ENCODE data around the gene CTSD. TPM values are rescaled to one million over a fixed set of nuclear protein-coding genes. Genes with fewer than 3 reads are reported as not detected.

Gene CTSD
- total RNA-seq, 1 donor from 2014 or later: 521 TPM

GRCh38 chr11:1748636-1749394 lies 14.9 kb downstream of the CTSD start:
- intact Hi-C loops (cut with DNase I): no loop called here
- DNase-seq (ENCODE audit: low spot score): no peak

DNA sequence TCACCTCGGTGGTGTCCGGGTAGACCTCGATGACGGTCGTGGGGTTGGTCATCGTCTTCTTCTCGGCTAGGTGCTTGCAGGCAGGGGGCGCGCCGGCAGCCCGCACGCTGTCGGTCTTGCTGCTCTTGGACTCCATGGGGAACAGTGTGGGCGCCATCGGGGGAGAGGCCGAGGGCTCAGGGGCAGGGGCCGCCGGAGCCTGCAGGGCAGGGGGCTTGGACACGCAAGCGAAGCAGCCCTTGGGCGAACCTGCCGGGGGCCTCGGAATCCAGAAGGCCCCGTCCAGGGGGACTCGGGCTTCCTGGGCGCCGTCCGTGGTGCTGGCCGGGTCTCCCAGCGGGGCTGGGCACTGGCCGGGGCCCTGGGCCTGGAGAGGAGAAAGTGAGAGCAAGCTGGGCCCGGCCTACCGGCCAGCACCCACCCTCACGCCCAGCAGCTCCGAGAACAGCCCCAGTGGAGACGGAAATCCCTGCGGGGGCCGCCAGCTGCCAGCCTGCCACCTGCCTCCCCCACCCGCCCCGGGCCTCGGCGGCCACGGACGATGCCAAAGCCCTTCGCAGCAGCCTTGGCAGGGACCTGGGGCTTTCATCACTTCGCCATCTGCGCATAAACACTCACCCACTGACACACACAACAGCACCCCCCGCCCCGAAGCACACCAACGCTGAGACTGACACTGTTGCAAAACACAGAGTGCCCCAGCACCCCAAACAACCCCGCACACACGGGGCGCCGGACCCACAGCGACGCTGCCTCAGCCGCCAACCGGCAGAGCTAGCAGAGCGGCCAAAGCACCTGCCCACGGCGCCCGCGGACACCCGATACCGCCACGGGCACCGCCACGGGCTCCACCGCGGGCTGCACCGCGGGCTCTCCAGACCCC lies 15.7 kb downstream of the CTSD start:
- no peak for DNase-seq (ENCODE audit: low spot score)
- intact Hi-C loops (cut with DNase I): no loop called here

DNA sequence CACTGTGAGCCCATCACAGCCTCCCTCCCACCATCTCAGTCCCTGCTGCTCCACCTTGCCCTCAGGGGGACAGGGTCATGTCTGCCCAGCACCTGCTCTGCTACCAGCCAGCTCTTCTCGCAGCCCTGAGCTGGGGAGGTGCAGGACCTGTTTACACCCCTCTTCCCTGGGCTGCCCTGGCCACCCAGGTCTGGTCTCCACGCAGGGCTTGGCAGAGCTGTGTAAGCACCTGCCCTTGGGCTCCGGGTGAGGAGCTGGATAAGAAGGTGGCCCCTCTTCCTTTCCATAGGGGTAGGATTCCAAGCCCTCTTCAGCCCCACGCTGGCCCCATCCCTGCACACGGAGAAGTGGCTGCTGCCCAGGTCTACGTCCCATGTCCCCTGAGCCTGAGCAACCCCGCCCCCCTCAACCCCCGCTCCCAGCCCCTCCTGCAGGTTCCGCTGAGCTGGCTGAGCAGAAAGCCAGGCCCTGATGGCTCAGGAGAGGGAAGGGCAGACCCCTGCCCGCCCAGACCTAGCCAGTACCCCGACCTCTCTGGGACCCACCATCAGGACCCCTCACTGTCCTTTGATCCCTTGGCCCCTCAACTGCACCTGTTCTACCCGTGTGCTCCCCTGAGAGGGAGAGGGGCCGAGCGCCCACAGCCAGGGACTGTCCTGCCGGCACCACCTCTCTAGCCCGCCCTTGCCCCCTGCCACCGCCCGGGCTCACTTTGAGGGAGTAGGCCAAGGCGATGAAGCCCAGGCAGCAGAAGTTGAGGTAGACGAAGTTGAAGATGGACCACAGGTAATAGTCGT lies 16.6 kb downstream of the CTSD start:
- intact Hi-C loops (cut with DNase I): no loop called here
- DNase-seq (ENCODE audit: low spot score): no peak

- intact Hi-C loops (cut with DNase I): no loop called here
- DNase-seq (ENCODE audit: low spot score): peak; percentile 77
Observed at GRCh38 chr11:1746511-1746931, 17.2 kb downstream of the CTSD start.

DNA sequence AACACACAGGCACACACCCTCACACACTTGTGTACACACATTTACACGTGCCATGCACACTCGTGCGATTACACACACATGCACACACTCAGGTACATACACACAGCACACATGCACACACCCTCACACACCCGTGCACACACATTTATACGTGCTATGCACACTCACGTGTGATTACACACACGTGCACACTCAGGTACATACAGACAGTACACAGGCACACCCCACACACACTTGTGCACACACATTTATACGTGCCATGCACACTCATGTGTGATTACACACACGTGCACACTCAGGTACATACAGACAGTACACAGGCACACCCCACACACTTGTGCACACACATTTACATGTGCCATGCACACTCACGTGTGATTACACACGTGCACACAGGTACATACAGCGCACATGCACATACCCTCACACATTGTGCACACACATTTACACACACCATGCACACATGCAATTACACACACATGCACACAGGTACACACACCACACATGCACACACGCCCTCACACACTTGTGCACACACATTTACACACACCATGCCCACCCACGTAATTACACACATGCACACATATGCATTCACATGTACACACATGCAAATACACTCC lies 17.9 kb downstream of the CTSD start:
- intact Hi-C loops (cut with DNase I): no loop called here
- DNase-seq (ENCODE audit: low spot score): peak; percentile 29

DNA sequence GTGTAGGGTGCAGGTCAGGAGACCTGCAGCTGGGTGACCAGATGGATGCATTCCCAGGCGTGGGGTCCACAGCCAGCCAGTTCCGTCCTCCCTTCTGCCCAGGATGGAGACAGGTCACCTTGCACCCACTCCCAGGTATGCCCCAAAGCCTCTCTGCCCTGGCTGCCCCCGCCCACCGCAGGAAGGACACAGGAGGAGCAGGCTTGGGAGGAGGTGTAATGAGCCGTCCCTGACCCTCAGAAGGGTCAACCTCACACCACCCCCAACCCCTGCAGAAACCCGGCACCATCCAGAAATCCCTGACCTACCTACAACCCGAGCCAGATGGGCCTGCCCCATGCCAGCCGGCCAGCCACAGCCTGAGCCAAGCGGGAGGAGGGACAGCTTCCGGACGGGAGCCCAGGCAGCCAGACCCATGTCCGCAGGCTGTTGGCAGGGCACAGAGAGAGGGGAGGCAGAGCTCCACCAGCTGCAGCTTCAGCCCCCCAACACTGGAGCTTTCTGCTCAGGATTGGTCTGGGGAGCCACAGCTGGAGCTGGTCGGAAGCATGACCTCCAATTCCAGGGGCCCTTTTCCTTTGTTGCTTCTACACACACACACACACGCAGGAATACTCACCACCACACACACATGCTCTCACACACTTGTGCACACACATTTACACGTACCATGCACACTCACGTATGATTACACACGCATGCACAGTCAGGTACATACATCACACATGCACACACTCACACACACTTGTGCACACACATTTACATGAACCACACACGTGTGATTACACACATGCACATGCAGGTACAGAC lies 18.6 kb downstream of the CTSD start:
- no peak for DNase-seq (ENCODE audit: low spot score)
- intact Hi-C loops (cut with DNase I): no loop called here

GRCh38 chr11:1744137-1744886 lies 19.4 kb downstream of the CTSD start:
- intact Hi-C loops (cut with DNase I): no loop called here
- DNase-seq (ENCODE audit: low spot score): peak; percentile 71

DNA sequence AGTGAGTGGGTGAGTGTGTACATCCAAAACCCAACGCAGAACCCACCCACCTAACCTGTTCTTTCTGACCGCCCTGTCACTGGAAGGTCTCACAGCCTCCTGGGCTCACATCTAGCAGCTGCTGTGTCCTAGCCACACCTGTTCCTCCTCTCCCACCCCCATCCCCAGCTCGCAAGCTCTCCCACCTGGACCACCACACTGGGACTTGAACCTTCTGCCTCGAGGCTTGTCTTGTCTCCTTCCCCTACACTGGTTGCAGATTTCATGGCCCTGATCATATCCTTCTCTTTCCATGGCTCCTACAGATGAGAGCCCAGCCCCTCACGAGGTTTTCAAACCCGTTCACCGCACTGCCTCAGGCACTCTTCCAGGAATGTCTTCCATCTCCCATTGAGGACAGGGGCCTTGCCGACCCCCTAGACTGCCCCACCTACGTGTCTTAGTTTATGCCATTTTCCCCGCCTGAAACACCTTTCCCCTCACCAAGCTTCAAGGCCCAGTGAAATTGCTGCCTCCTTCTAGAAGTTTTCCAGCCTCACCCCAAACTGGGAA lies 20.1 kb downstream of the CTSD start:
- intact Hi-C loops (cut with DNase I): no loop called here
- DNase-seq (ENCODE audit: low spot score): peak; percentile 55

DNA sequence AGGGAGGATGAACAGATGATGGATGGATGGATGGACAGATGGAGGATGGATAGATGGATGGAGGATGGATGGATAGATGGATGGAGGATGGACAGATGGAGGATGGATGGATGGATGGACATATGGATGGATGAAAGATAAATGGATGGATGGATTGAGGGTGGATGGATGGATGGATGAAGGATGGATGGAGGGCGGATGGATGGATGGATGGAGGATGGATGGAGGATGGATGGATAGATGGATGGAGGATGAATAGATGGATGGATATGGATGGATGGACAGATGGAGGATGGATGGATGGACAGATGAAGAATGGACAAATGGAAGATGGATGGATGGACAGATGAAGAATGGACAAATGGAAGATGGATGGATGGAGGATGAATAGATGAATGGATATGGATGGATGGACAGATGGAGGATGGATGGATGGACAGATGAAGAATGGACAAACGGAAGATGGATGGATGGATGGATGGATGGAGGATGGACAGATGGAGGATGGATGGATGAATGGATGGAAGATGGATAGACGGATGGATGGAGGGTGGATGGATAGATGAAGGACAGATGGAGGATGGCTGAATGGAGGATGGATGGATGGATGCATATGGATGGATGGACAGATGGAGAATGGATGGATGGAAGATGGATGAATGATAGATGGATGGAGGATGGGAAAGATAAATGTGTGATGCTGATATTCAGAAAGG lies 20.7 kb downstream of the CTSD start:
- intact Hi-C loops (cut with DNase I): no loop called here
- DNase-seq (ENCODE audit: low spot score): no peak

- intact Hi-C loops (cut with DNase I): no loop called here
- no peak for DNase-seq (ENCODE audit: low spot score)
Observed at GRCh38 chr11:1742371-1742770, 21.4 kb downstream of the CTSD start.

DNA sequence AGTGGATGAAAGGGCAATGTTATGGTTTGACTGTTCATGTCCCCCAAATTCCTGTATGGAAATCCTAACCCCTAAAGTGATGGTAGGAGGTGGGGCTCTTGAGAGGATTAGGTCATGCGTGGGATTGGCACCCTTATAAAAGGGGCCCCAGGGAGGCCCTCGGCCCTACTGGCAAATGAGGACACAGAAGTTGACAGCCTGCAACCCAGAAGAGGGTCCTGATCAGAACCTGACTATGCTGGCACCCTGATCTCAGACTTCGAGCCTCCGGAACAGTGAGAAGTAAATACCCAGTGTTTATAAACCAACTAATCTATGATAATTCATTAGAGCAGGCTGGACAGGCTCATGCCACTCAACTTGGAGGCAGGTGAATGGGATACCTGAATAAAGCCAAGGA lies 22.0 kb downstream of the CTSD start:
- intact Hi-C loops (cut with DNase I): no loop called here

DNA sequence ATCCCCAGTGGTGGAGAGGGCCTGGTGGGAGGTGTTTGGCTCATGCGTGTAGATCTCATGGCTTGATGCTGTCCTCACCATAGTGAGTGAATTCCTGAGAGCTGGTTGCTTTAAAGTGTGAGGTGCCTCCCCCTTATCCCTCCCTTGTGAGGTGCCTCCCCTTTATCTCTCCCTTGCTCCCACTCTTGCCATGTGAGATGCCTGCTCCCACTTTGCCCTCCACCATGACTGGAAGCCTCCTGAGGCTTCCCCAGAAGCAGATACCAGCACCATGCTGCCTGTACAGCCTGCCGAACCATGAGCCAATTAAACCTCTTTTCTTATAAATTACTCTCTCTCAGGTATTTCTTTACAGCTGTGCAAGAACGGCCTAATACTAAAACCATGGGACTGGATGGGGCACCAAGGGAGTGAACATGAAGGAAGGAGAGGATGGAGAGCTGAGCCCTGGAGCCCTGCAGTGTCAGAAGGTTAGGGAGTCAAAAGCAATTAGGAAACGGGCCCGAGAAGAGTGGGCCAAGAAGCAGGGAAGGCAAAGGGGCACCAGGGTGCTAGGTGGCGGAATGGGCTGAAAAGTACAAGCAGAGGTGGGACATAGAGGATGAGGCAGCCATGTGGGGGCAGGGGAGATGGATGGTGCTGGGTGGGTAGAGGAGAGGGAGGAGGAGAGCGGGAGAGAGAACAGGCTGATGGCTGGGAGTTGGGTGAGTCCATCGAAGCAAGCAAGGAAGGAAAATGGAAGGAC lies 22.8 kb downstream of the CTSD start:
- peak; percentile 56 for DNase-seq (ENCODE audit: low spot score)
- intact Hi-C loops (cut with DNase I): no loop called here

More for the DNA sequence above, 22.0 kb downstream of the CTSD start:
- DNase-seq (ENCODE audit: low spot score): no peak

DNA sequence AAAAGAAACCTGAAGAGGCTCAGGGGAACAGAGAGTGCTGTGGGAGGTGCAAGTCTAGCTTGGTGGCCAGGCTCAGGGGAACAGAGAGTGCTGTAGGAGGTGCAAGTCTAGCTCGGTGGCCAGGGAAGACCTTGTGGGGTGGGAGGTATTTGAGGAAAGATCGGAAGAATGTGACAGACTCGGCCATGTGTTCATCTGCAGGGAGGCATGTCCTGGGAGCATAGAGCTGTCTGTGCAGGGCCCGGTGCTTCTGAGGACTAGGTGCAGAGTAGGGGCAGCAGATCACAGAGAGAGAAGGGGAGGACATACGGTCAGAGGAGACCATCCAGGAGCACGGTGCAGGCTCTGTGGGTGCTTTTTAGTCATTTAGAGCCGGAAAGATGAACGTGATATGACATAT lies 24.2 kb downstream of the CTSD start:
- intact Hi-C loops (cut with DNase I): no loop called here
- no peak for DNase-seq (ENCODE audit: low spot score)

DNA sequence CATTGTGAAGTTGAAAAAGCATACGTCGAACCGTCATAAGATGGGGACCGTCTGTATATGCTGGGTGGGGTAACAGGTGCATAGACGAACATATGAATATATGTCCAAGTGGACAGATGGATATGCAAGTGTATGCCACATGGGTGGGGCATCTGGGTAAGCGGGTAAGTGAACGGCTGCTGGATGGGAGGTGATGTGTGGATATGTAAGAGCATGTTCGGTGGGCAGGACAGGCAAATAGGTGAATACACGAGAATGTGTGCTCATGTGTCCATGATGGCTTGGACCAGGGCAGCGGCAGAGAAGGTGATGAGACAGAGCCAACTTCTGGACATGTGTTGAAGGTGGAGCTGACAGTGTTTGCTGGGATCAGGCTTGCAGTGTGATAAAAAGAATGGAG lies 25.3 kb downstream of the CTSD start:
- intact Hi-C loops (cut with DNase I): no loop called here
- DNase-seq (ENCODE audit: low spot score): peak; percentile 35

GRCh38 chr11:1737080-1737757 lies 26.5 kb downstream of the CTSD start:
- DNase-seq (ENCODE audit: low spot score): no peak
- intact Hi-C loops (cut with DNase I): no loop called here

- no peak for DNase-seq (ENCODE audit: low spot score)
- intact Hi-C loops (cut with DNase I): no loop called here
Observed at GRCh38 chr11:1736447-1736992, 27.2 kb downstream of the CTSD start.
